WTC11 (cell line): ENCODE data around the gene ETV6.

Source experiments
- CTCF ChIP-seq: fragments of 200-600 bp; IDR thresholded peaks from 2 replicates; pipeline ENCODE4 v1.8.0; 2022; ENCODE audit warnings: antibody characterized with exemption
- E2F1 ChIP-seq: sonication (generic); formaldehyde crosslinking; IDR thresholded peaks from 2 replicates; pipeline ENCODE4 v1.8.0; 2022; ENCODE audit warnings: mild to moderate bottlenecking, missing genetic modification reagents
- ETV6 ChIP-seq: sonication (generic); formaldehyde crosslinking; IDR thresholded peaks from 2 replicates; pipeline ENCODE4 v1.8.1; 2022; ENCODE audit warnings: mild to moderate bottlenecking, missing genetic modification reagents
- NFE2L1 ChIP-seq: sonication (generic); formaldehyde crosslinking; IDR thresholded peaks from 2 replicates; pipeline ENCODE4 v1.8.1; 2023; ENCODE audit warnings: missing genetic modification reagents
- TP53 ChIP-seq: sonication (generic); formaldehyde crosslinking; IDR thresholded peaks from 2 replicates; pipeline ENCODE4 v1.8.1; 2023; ENCODE audit warnings: mild to moderate bottlenecking, missing genetic modification reagents
- ZNF138 ChIP-seq: sonication (generic); formaldehyde crosslinking; conservative IDR thresholded peaks from 2 replicates; pipeline ENCODE4 v1.8.1; 2022; ENCODE audit warnings: mild to moderate bottlenecking, moderate library complexity, missing genetic modification reagents
- ZNF219 ChIP-seq: sonication (generic); formaldehyde crosslinking; IDR thresholded peaks from 2 replicates; pipeline ENCODE4 v1.8.0; 2023; ENCODE audit warnings: missing genetic modification reagents, mild to moderate bottlenecking, borderline replicate concordance
- TF ChIP-seq, protein P1 (sequence below): fragments of 250-450 bp; sonication (Bioruptor Pico); IDR thresholded peaks from 2 replicates; pipeline ENCODE4 v1.9.0; 2021; ENCODE audit warnings: mild to moderate bottlenecking
- TF ChIP-seq, protein P2 (sequence below): sonication (generic); formaldehyde crosslinking; IDR thresholded peaks from 2 replicates; pipeline ENCODE4 v1.8.1; 2023; ENCODE audit warnings: mild to moderate bottlenecking, missing genetic modification reagents, moderate library complexity
- TF ChIP-seq, protein P3 (sequence below): sonication (generic); formaldehyde crosslinking; IDR thresholded peaks from 2 replicates; pipeline ENCODE4 v1.8.1; 2022; ENCODE audit warnings: mild to moderate bottlenecking, moderate library complexity, missing genetic modification reagents

DNA sequence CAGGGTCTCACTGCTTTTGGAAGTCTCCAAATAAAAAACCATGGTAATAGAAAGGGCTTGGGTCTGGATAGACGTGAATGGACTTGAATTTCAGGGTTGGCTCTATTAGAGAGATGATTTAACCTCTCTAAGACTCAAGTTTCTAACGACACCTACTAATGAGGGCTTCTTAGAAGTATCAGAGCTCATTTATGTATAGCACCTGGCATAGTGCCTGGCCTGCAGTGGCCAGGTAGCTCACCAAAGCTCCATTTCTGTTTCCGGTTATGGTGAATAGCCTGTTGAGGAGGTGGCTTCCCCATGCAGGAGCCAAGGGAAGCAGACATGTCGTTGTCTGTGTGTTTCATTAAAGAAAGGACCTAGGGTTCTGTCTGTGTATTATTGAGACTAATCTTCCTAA, 108.6 kb downstream of the ETV6 start:
- no peak for TF ChIP-seq TP53 (CRISPR knock-in tag)
- no peak for TF ChIP-seq CTCF
- no peak for TF ChIP-seq E2F1 (CRISPR knock-in tag)
- TF ChIP-seq ZNF138, result no peak
- TF ChIP-seq, protein P1, sequence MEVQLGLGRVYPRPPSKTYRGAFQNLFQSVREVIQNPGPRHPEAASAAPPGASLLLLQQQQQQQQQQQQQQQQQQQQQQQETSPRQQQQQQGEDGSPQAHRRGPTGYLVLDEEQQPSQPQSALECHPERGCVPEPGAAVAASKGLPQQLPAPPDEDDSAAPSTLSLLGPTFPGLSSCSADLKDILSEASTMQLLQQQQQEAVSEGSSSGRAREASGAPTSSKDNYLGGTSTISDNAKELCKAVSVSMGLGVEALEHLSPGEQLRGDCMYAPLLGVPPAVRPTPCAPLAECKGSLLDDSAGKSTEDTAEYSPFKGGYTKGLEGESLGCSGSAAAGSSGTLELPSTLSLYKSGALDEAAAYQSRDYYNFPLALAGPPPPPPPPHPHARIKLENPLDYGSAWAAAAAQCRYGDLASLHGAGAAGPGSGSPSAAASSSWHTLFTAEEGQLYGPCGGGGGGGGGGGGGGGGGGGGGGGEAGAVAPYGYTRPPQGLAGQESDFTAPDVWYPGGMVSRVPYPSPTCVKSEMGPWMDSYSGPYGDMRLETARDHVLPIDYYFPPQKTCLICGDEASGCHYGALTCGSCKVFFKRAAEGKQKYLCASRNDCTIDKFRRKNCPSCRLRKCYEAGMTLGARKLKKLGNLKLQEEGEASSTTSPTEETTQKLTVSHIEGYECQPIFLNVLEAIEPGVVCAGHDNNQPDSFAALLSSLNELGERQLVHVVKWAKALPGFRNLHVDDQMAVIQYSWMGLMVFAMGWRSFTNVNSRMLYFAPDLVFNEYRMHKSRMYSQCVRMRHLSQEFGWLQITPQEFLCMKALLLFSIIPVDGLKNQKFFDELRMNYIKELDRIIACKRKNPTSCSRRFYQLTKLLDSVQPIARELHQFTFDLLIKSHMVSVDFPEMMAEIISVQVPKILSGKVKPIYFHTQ, result no peak
- TF ChIP-seq, protein P2, sequence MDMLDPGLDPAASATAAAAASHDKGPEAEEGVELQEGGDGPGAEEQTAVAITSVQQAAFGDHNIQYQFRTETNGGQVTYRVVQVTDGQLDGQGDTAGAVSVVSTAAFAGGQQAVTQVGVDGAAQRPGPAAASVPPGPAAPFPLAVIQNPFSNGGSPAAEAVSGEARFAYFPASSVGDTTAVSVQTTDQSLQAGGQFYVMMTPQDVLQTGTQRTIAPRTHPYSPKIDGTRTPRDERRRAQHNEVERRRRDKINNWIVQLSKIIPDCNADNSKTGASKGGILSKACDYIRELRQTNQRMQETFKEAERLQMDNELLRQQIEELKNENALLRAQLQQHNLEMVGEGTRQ (CRISPR knock-in tag), result no peak
- no peak for TF ChIP-seq NFE2L1 (CRISPR knock-in tag)
- TF ChIP-seq ETV6 (CRISPR knock-in tag), result no peak
- no peak for TF ChIP-seq ZNF219 (CRISPR knock-in tag)
- TF ChIP-seq, protein P3, sequence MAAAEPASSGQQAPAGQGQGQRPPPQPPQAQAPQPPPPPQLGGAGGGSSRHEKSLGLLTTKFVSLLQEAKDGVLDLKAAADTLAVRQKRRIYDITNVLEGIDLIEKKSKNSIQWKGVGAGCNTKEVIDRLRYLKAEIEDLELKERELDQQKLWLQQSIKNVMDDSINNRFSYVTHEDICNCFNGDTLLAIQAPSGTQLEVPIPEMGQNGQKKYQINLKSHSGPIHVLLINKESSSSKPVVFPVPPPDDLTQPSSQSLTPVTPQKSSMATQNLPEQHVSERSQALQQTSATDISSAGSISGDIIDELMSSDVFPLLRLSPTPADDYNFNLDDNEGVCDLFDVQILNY (CRISPR knock-in tag), result no peak
